Gastrocnemius medialis (tissue), 4 donors: Measurements from ENCODE around the gene DTD2.

ENCODE experiments used
- POLR2A ChIP-seq, 2 donors: fragments of 450-650 bp; IDR thresholded peaks; one replicate each; pipeline ENCODE4 v1.6.1; 2017; ENCODE audit warnings: antibody characterized with exemption in 2 of 2, mild to moderate bottlenecking in 2 of 2, moderate library complexity in 2 of 2
- TF ChIP-seq, protein P1 (sequence below), 5 experiments: fragments of 450-650 bp in 3 of 5; fragments of 200-600 bp in 2 of 5; sonication (generic) in 2 of 5; IDR thresholded peaks in 4 of 5; conservative IDR thresholded peaks in 1 of 5; 1 replicate in 4 of 5; 2 replicates in 1 of 5; pipeline ENCODE4 v1.5.1; 2016 to 2019; ENCODE audit warnings: antibody characterized with exemption in 5 of 5, mild to moderate bottlenecking in 3 of 5, moderate library complexity in 3 of 5

DNA sequence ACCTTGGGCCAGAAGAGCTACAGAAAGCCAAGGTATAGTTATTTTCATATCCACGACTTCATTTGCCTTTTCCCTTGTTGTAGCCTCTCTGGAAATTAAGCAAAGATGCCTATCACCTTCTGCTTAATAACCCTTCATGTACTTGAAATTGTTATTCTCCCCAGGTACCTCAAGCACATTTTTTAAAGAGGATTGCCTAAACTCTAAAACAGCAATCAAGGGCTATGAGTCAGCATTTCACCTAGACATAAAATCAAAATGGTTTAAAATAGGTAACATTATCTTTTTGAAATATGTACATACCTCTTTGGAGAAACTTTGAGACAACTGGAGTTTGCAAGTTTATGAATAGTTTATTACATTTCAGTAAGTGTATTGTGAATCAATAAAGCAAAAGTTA is 11.6 kb downstream of the DTD2 start:
- TF ChIP-seq, protein P1, sequence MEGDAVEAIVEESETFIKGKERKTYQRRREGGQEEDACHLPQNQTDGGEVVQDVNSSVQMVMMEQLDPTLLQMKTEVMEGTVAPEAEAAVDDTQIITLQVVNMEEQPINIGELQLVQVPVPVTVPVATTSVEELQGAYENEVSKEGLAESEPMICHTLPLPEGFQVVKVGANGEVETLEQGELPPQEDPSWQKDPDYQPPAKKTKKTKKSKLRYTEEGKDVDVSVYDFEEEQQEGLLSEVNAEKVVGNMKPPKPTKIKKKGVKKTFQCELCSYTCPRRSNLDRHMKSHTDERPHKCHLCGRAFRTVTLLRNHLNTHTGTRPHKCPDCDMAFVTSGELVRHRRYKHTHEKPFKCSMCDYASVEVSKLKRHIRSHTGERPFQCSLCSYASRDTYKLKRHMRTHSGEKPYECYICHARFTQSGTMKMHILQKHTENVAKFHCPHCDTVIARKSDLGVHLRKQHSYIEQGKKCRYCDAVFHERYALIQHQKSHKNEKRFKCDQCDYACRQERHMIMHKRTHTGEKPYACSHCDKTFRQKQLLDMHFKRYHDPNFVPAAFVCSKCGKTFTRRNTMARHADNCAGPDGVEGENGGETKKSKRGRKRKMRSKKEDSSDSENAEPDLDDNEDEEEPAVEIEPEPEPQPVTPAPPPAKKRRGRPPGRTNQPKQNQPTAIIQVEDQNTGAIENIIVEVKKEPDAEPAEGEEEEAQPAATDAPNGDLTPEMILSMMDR (IDR thresholded peaks at IDR 0.05 in 4 of 5, conservative IDR thresholded peaks at IDR 0.05 in 1 of 5), result no peak
- TF ChIP-seq POLR2A (IDR thresholded peaks at IDR 0.05), result no peak
